SIG-M5 treated with dmso at 0.1 percent for 504 hours (cell line): ENCODE data around the gene MAP3K9.
"Not testable (repeated sequence)": the region's sequence is repeated elsewhere in the genome, so short reads cannot be mapped to it uniquely, and the experiment has no call there.

Source experiments
- DNase-seq: peaks from one replicate; lab custom pipeline; 2025; ENCODE audit not compliant: unreplicated experiment; lab: John Stamatoyannopoulos, UW

MAP3K9 gene

GRCh38 chr14:70726651-70727375 is 82.5 kb downstream of the MAP3K9 start:
- no peak for DNase-seq

GRCh38 chr14:70724944-70725343 is 84.4 kb downstream of the MAP3K9 start:
- DNase-seq, result no peak

- no peak for DNase-seq
Observed at GRCh38 chr14:70724110-70724509, 85.2 kb downstream of the MAP3K9 start.

GRCh38 chr14:70723276-70723675 is 86.0 kb downstream of the MAP3K9 start:
- DNase-seq, result no peak

GRCh38 chr14:70722418-70722817 is 86.9 kb downstream of the MAP3K9 start:
- DNase-seq, result no peak

GRCh38 chr14:70721542-70721941 is 87.8 kb downstream of the MAP3K9 start:
- no peak for DNase-seq

GRCh38 chr14:70718383-70719118 is 90.8 kb downstream of the MAP3K9 start:
- DNase-seq, result no peak

- DNase-seq, result no peak
Observed at GRCh38 chr14:70716958-70717357, 92.4 kb downstream of the MAP3K9 start.

- no peak for DNase-seq
Observed at GRCh38 chr14:70716483-70716882, 92.8 kb downstream of the MAP3K9 start.

GRCh38 chr14:70714055-70714550 is 95.2 kb downstream of the MAP3K9 start:
- peak; percentile 22 for DNase-seq

- no peak for DNase-seq
Observed at GRCh38 chr14:70713511-70713916, 95.8 kb downstream of the MAP3K9 start.

GRCh38 chr14:70713096-70713495 is 96.2 kb downstream of the MAP3K9 start:
- no peak for DNase-seq

- DNase-seq, result no peak
Observed at GRCh38 chr14:70711451-70711850, 97.9 kb downstream of the MAP3K9 start.

- no peak for DNase-seq
Observed at GRCh38 chr14:70709726-70710382, 99.5 kb downstream of the MAP3K9 start.

GRCh38 chr14:70708717-70709570 is 100.4 kb downstream of the MAP3K9 start:
- no peak for DNase-seq

- peak; percentile 67 for DNase-seq
Observed at GRCh38 chr14:70707138-70708038, 101.9 kb downstream of the MAP3K9 start.

GRCh38 chr14:70706177-70706576 is 103.1 kb downstream of the MAP3K9 start:
- DNase-seq, result no peak

- no peak for DNase-seq
Observed at GRCh38 chr14:70704960-70705359, 104.4 kb downstream of the MAP3K9 start.

- DNase-seq, result not testable (repeated sequence)
Observed at GRCh38 chr14:70703621-70704168, 105.6 kb downstream of the MAP3K9 start.

- no peak for DNase-seq
Observed at GRCh38 chr14:70702161-70702560, 107.2 kb downstream of the MAP3K9 start.
